GM20431 (cell line): Measurements from ENCODE around the gene ADAMTS1.

Source experiments
- in situ Hi-C: fragments of 300-500 bp; cut with MseI, MboI; formaldehyde crosslinking; loops from one replicate; pipeline ENCODE4 v1.15.0; 2020; ENCODE audit warnings: low sequenced_read_pairs; ENCODE audit not compliant: unreplicated experiment

The ADAMTS1 gene

GRCh38 chr21:26820509-26820908 lies 24.7 kb downstream of the ADAMTS1 start:
- in situ Hi-C loops: no loop called here

- in situ Hi-C loops: no loop called here
These were observed 25.4 kb downstream of the ADAMTS1 start for GRCh38 chr21:26819740-26820324.

- in situ Hi-C loops: no loop called here
These were observed 26.3 kb downstream of the ADAMTS1 start for GRCh38 chr21:26818906-26819305.

GRCh38 chr21:26815197-26815596 lies 30.0 kb downstream of the ADAMTS1 start:
- in situ Hi-C loops: no loop called here

- in situ Hi-C loops: no loop called here
These were observed 30.8 kb downstream of the ADAMTS1 start for GRCh38 chr21:26814386-26814785.

- in situ Hi-C loops: no loop called here
These were observed 31.7 kb downstream of the ADAMTS1 start for GRCh38 chr21:26813426-26813998.

GRCh38 chr21:26812173-26812572 lies 33.0 kb downstream of the ADAMTS1 start:
- in situ Hi-C loops: no loop called here

GRCh38 chr21:26811482-26811881 lies 33.7 kb downstream of the ADAMTS1 start:
- in situ Hi-C loops: no loop called here

GRCh38 chr21:26810676-26811415 lies 34.4 kb downstream of the ADAMTS1 start:
- in situ Hi-C loops: no loop called here

- in situ Hi-C loops: no loop called here
These were observed 34.9 kb downstream of the ADAMTS1 start for GRCh38 chr21:26810266-26810665.

GRCh38 chr21:26809745-26810144 lies 35.5 kb downstream of the ADAMTS1 start:
- in situ Hi-C loops: no loop called here

GRCh38 chr21:26806801-26807295 lies 38.4 kb downstream of the ADAMTS1 start:
- in situ Hi-C loops: no loop called here

GRCh38 chr21:26804895-26805609 lies 40.2 kb downstream of the ADAMTS1 start:
- in situ Hi-C loops: no loop called here

GRCh38 chr21:26801498-26801897 lies 43.7 kb downstream of the ADAMTS1 start:
- in situ Hi-C loops: no loop called here

GRCh38 chr21:26800970-26801431 lies 44.2 kb downstream of the ADAMTS1 start:
- in situ Hi-C loops: no loop called here

GRCh38 chr21:26800455-26800854 lies 44.8 kb downstream of the ADAMTS1 start:
- in situ Hi-C loops: no loop called here

- in situ Hi-C loops: no loop called here
These were observed 45.2 kb downstream of the ADAMTS1 start for GRCh38 chr21:26800001-26800400.

- in situ Hi-C loops: no loop called here
These were observed 46.1 kb downstream of the ADAMTS1 start for GRCh38 chr21:26798856-26799751.

- in situ Hi-C loops: no loop called here
These were observed 47.2 kb downstream of the ADAMTS1 start for GRCh38 chr21:26797878-26798456.
